Calu3 (cell line): ENCODE results near the gene FAM9C. TPM values are rescaled to one million over a fixed set of nuclear protein-coding genes. Genes with fewer than 3 reads are reported as not detected.
"Not testable (repeated sequence)": the region's sequence is repeated elsewhere in the genome, so short reads cannot be mapped to it uniquely, and the experiment has no call there.

Experiments used
- BruUV-seq: library from RNA; stranded (reverse); fragments of 400-500 nt; replicated peaks from 2 replicates; lab custom pipeline; 2021; lab: Mats Ljungman, UMichigan
- CTCF ChIA-PET: fragments of 300-600 bp; sonication (Branson Sonifier 250); formaldehyde crosslinking; loops from one replicate; lab custom pipeline; 2022; ENCODE audit warnings: antibody characterized with exemption; lab: Charles Lee
- DNase-seq: peaks from one replicate; pipeline ENCODE4 v3.0.0; 2022
- H3K27ac Mint-ChIP-seq: one replicate; pipeline ENCODE4 v1.8.0; 2022; ENCODE audit warnings: mixed read lengths; ENCODE audit not compliant: unreplicated experiment
- H3K27me3 Mint-ChIP-seq: one replicate; pipeline ENCODE4 v1.8.0; 2022; ENCODE audit warnings: mixed read lengths; ENCODE audit not compliant: unreplicated experiment
- H3K36me3 Mint-ChIP-seq: one replicate; pipeline ENCODE4 v1.8.0; 2022; ENCODE audit warnings: mild to moderate bottlenecking, moderate library complexity, mixed read lengths; ENCODE audit not compliant: insufficient read depth, unreplicated experiment
- H3K4me1 Mint-ChIP-seq: one replicate; pipeline ENCODE4 v1.8.0; 2022; ENCODE audit warnings: mild to moderate bottlenecking, low read depth, mixed read lengths; ENCODE audit not compliant: unreplicated experiment
- H3K4me3 Mint-ChIP-seq: one replicate; pipeline ENCODE4 v1.8.0; 2022; ENCODE audit warnings: mild to moderate bottlenecking, low read depth, moderate library complexity, mixed read lengths; ENCODE audit not compliant: unreplicated experiment
- H3K9me3 Mint-ChIP-seq: one replicate; pipeline ENCODE4 v1.8.0; 2022; ENCODE audit warnings: low read depth, mixed read lengths; ENCODE audit not compliant: unreplicated experiment
- CTCF ChIP-seq: fragments of 200-600 bp; IDR thresholded peaks from one replicate; pipeline ENCODE4 v1.8.0; 2022; ENCODE audit warnings: antibody characterized with exemption; ENCODE audit not compliant: unreplicated experiment
- intact Hi-C: fragments of 100-400 bp; cut with micrococcal nuclease; formaldehyde crosslinking; loops from one replicate; pipeline ENCODE4 v1.10.0; 2022; ENCODE audit not compliant: unreplicated experiment
- total RNA-seq: library from RNA; stranded (reverse); gene quantifications from 2 replicates; pipeline ENCODE4 v1.2.3, GENCODE V29; 2022

The FAM9C gene
- total RNA-seq, 1 experiment from 2014 or later: not detected

- peaks cover 16% of the 10 kb centered on the region for H3K36me3 Mint-ChIP-seq
- CTCF ChIA-PET: interaction anchor here (0.6 to 0.9 kb wide), 2 partner anchors 65 to 84 kb away, joined by 3 to 4 read pairs; no protein-coding TSS in a partner anchor
- no TSS peak for BruUV-seq
Observed at GRCh38 chrX:13086076-13086475, 41.7 kb upstream of the FAM9C start.

GRCh38 chrX:13085526-13085925 is 41.1 kb upstream of the FAM9C start:
- CTCF ChIA-PET: interaction anchor here (0.6 to 0.9 kb wide), 2 partner anchors 64 to 83 kb away, joined by 3 to 4 read pairs; no protein-coding TSS in a partner anchor
- TF ChIP-seq CTCF: no peak
- Mint-ChIP-seq H3K4me1 (peaks cover 45% of the 10 kb centered on the region), H3K4me3 (no peak overlapping the region), H3K9me3 (no peaks in the 10 kb centered on the region), H3K27ac (no peak overlapping the region), H3K36me3 (peaks cover 16% of the 10 kb centered on the region), H3K27me3 (no peaks in the 10 kb centered on the region)
- no TSS peak for BruUV-seq
- no peak for DNase-seq
- intact Hi-C loops: loop anchor here (10.0 kb wide), 1 partner anchor 61 kb away; no protein-coding TSS in a partner anchor

More at GRCh38 chrX:13086076-13086475, 41.7 kb upstream of the FAM9C start:
- peaks cover 39% of the 10 kb centered on the region for H3K4me1 Mint-ChIP-seq
- no peak for TF ChIP-seq CTCF
- no peaks in the 10 kb centered on the region for H3K27me3 Mint-ChIP-seq
- no peaks in the 10 kb centered on the region for H3K9me3 Mint-ChIP-seq
- intact Hi-C loops: loop anchor here (2.0 to 10.0 kb wide), 2 partner anchors 61 to 101 kb away; no protein-coding TSS in a partner anchor
- no peak for DNase-seq
- peak overlapping the region; percentile 44 for H3K27ac Mint-ChIP-seq
- no peak overlapping the region for H3K4me3 Mint-ChIP-seq

- BruUV-seq: no TSS peak
- Mint-ChIP-seq H3K36me3 (peaks cover 16% of the 10 kb centered on the region), H3K4me3 (no peak overlapping the region), H3K4me1 (peaks cover 54% of the 10 kb centered on the region), H3K27ac (no peak overlapping the region), H3K27me3 (no peaks in the 10 kb centered on the region), H3K9me3 (no peaks in the 10 kb centered on the region)
- CTCF ChIA-PET: no interaction called here
- no peak for TF ChIP-seq CTCF
- DNase-seq: no peak
- intact Hi-C loops: loop anchor here (10.0 kb wide), 1 partner anchor 60 kb away; no protein-coding TSS in a partner anchor
Observed at GRCh38 chrX:13084611-13085010, 40.2 kb upstream of the FAM9C start.

GRCh38 chrX:13083755-13084326 is 39.4 kb upstream of the FAM9C start:
- H3K4me3 Mint-ChIP-seq, H3K9me3 Mint-ChIP-seq, BruUV-seq, DNase-seq, H3K27me3 Mint-ChIP-seq, CTCF ChIA-PET: not testable (repeated sequence)
- Mint-ChIP-seq H3K27ac (peak overlapping the region; percentile 7), H3K4me1 (peaks cover 60% of the 10 kb centered on the region), H3K36me3 (peaks cover 22% of the 10 kb centered on the region)
- intact Hi-C loops: loop anchor here (10.0 kb wide), 1 partner anchor 59 kb away; no protein-coding TSS in a partner anchor
